ENCODE measurements around the gene KCNG4.

KCNG4 gene

DNA sequence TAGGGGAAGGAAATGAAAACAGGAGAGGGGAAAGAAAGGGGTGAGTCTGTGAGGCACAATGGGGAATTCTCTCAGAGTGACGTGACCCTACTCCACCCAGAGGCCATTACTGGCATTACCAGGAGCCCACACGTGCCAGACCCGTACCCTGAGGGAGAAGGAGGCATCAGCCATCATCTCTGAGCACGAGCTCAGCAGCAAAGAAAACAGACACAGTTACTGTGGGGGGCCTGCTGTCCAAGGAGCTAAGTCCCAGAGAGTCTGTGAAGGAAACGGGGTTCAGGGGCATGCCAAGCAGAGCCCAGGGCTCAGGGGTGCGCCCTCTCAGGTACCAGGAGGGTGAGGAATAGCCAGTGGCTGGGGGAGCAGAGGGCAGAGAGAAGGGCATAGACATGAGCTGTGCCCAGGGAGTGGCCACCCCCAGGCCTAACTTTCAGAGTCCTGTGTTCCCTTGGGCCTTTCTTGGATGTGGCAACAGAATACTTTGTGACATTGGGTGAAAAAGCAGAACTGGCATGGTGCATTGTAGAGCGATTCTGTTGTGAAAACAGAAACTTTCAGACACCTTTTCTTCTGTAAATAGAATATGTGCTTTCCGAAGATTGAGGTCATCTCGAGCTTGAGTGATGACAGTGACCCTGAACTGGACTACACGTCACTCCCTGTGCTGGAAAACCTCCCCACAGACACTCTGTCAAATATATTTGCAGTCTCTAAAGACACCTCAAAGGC is 64.3 kb downstream of the KCNG4 start:
- no peaks in the 10 kb centered on the region for H3K9me2 ChIP-seq (replicated peaks; ENCODE audit: low read depth, low read length)
- no peaks in the 10 kb centered on the region for H3K27me3 ChIP-seq (ENCODE audit: insufficient read depth, low read length, poor library complexity, severe bottlenecking)
- H3K79me2 ChIP-seq (ENCODE audit: insufficient read depth, low read length): no peaks in the 10 kb centered on the region
- no peaks in the 10 kb centered on the region for H3F3A ChIP-seq (ENCODE audit: low read depth)
- no peaks in the 10 kb centered on the region for H4K20me1 ChIP-seq (ENCODE audit: insufficient read depth, low read length, poor library complexity, severe bottlenecking)
- no peak overlapping the region for H3K4me3 ChIP-seq (ENCODE audit: low read length, poor library complexity, severe bottlenecking)
- no peaks in the 10 kb centered on the region for H3K4me1 ChIP-seq (ENCODE audit: insufficient read depth, low read length, poor library complexity, severe bottlenecking)
- peaks cover 12% of the 10 kb centered on the region; the same call in 1 of the 2 replicates for H3K36me3 ChIP-seq (ENCODE audit: insufficient read depth, low read length)
- no peak overlapping the region for H3K4me2 ChIP-seq (ENCODE audit: low read depth, low read length, poor library complexity, severe bottlenecking)
- TF ChIP-seq, protein P1, sequence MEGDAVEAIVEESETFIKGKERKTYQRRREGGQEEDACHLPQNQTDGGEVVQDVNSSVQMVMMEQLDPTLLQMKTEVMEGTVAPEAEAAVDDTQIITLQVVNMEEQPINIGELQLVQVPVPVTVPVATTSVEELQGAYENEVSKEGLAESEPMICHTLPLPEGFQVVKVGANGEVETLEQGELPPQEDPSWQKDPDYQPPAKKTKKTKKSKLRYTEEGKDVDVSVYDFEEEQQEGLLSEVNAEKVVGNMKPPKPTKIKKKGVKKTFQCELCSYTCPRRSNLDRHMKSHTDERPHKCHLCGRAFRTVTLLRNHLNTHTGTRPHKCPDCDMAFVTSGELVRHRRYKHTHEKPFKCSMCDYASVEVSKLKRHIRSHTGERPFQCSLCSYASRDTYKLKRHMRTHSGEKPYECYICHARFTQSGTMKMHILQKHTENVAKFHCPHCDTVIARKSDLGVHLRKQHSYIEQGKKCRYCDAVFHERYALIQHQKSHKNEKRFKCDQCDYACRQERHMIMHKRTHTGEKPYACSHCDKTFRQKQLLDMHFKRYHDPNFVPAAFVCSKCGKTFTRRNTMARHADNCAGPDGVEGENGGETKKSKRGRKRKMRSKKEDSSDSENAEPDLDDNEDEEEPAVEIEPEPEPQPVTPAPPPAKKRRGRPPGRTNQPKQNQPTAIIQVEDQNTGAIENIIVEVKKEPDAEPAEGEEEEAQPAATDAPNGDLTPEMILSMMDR (conservative IDR thresholded peaks at IDR 0.05; ENCODE audit: low read length): no peak
- TF ChIP-seq EZH2phosphoT487 (IDR thresholded peaks at IDR 0.05; ENCODE audit: borderline replicate concordance): no peak
- H3K9ac ChIP-seq (ENCODE audit: low read depth, low read length, poor library complexity, severe bottlenecking): no peak overlapping the region
- no peaks in the 10 kb centered on the region for H3K9me3 ChIP-seq (ENCODE audit: insufficient read depth, low read depth, low read length)
- no peak overlapping the region for H2AFZ ChIP-seq (ENCODE audit: low read length)

DNA sequence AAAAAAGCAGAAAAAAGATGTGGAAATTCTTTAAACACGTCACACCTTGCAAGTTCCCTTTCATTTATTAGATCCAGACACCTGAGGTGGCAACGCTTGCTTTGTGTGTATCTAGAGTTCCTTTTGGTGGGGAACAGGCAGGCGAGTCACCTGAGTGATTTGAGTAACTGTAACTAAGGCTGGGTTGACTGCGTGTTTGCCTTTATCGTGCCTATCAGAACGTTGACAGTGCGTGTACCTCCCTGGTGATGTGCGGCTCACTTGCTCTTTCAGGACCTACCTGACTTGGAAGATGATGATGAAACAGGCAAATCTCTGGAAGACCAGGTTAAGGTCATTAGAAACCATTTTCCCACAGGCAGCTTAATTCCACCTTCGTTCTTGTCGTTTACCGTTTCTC is 65.4 kb downstream of the KCNG4 start:
- Histone ChIP-seq H3K9ac (ENCODE audit: low read depth, low read length, poor library complexity, severe bottlenecking) (no peak overlapping the region), H4K20me1 (ENCODE audit: insufficient read depth, low read length, poor library complexity, severe bottlenecking) (no peaks in the 10 kb centered on the region), H3K79me2 (ENCODE audit: insufficient read depth, low read length) (no peaks in the 10 kb centered on the region), H3F3A (ENCODE audit: low read depth) (no peaks in the 10 kb centered on the region), H3K4me2 (ENCODE audit: low read depth, low read length, poor library complexity, severe bottlenecking) (no peak overlapping the region), H3K9me2 (replicated peaks; ENCODE audit: low read depth, low read length) (no peaks in the 10 kb centered on the region), H3K36me3 (ENCODE audit: insufficient read depth, low read length) (peaks cover 9% of the 10 kb centered on the region; the same call in 1 of the 2 replicates), H3K27me3 (ENCODE audit: insufficient read depth, low read length, poor library complexity, severe bottlenecking) (no peaks in the 10 kb centered on the region), H3K4me1 (ENCODE audit: insufficient read depth, low read length, poor library complexity, severe bottlenecking) (no peaks in the 10 kb centered on the region), H3K4me3 (ENCODE audit: low read length, poor library complexity, severe bottlenecking) (no peak overlapping the region), H3K9me3 (ENCODE audit: insufficient read depth, low read depth, low read length) (no peaks in the 10 kb centered on the region), H2AFZ (ENCODE audit: low read length) (no peak overlapping the region)
- TF ChIP-seq, protein P1 (conservative IDR thresholded peaks at IDR 0.05; ENCODE audit: low read length): no peak
- no peak for TF ChIP-seq EZH2phosphoT487 (IDR thresholded peaks at IDR 0.05; ENCODE audit: borderline replicate concordance)

DNA sequence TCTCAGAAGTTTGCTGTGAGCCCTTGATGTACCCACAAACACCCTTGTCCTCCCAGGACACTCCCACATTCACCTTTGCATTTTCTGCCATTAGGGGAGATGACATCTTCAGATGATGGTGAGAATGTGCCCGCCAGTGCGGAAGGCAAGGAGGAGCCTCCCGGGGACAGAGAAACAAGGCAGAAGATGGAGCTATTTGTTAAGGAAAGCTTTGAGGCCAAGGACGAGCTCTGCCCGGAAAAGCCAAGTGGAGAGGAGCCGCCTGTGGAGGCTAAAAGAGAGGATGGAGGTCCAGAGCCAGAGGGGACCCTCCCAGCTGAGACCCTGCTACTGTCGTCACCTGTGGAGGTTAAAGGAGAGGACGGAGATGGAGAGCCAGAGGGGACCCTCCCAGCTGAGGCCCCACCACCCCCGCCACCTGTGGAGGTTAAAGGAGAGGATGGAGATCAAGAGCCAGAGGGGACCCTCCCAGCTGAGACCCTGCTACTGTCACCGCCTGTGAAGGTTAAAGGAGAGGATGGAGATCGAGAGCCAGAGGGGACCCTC is 70.0 kb downstream of the KCNG4 start:
- Histone ChIP-seq H3K4me2 (ENCODE audit: low read depth, low read length, poor library complexity, severe bottlenecking) (no peak overlapping the region), H2AFZ (ENCODE audit: low read length) (no peak overlapping the region), H3K9ac (ENCODE audit: low read depth, low read length, poor library complexity, severe bottlenecking) (no peak overlapping the region), H3K79me2 (ENCODE audit: insufficient read depth, low read length) (no peaks in the 10 kb centered on the region), H3K36me3 (ENCODE audit: insufficient read depth, low read length) (no peaks in the 10 kb centered on the region), H3F3A (ENCODE audit: low read depth) (no peaks in the 10 kb centered on the region), H3K9me3 (ENCODE audit: insufficient read depth, low read depth, low read length) (no peaks in the 10 kb centered on the region), H3K9me2 (replicated peaks; ENCODE audit: low read depth, low read length) (no peaks in the 10 kb centered on the region), H3K27me3 (ENCODE audit: insufficient read depth, low read length, poor library complexity, severe bottlenecking) (no peaks in the 10 kb centered on the region), H3K4me3 (ENCODE audit: low read length, poor library complexity, severe bottlenecking) (no peak overlapping the region), H3K4me1 (ENCODE audit: insufficient read depth, low read length, poor library complexity, severe bottlenecking) (no peaks in the 10 kb centered on the region), H4K20me1 (ENCODE audit: insufficient read depth, low read length, poor library complexity, severe bottlenecking) (no peaks in the 10 kb centered on the region)
- TF ChIP-seq, protein P1 (conservative IDR thresholded peaks at IDR 0.05; ENCODE audit: low read length): no peak
- no peak for TF ChIP-seq EZH2phosphoT487 (IDR thresholded peaks at IDR 0.05; ENCODE audit: borderline replicate concordance)

Data from Loucy (cell line).